LNCaP clone FGC (cell line): ENCODE data around the gene VSIG10L2.
A peak's percentile ranks its signal among the peaks of the same experiment; 100 is the strongest.

Source experiments
- DNase-seq: peaks from one replicate; pipeline ENCODE4 v3.0.0-alpha.2; 2011; ENCODE audit warnings: low read depth
- H3K4me3 ChIP-seq: 2 replicates; pipeline ENCODE4 v1.5.1; 2011; ENCODE audit warnings: mild to moderate bottlenecking, low read depth, low read length, control low read depth
- CTCF ChIP-seq: IDR thresholded peaks from 2 replicates; pipeline ENCODE4 v1.5.1; 2012; ENCODE audit warnings: mild to moderate bottlenecking; ENCODE audit not compliant: control insufficient read depth, insufficient read depth; ENCODE audit errors: extremely low read depth

VSIG10L2 gene

GRCh38 chr11:125950696-125951651 is 5.1 kb downstream of the VSIG10L2 start:
- no peak for DNase-seq
- H3K4me3 ChIP-seq, result no peak overlapping the region
- TF ChIP-seq CTCF, result no peak

- H3K4me3 ChIP-seq, result no peak overlapping the region
- no peak for TF ChIP-seq CTCF
- DNase-seq, result no peak
These were observed 5.9 kb downstream of the VSIG10L2 start for GRCh38 chr11:125951731-125952130.

- H3K4me3 ChIP-seq, result no peak overlapping the region
- peak; percentile 25 for DNase-seq
- no peak for TF ChIP-seq CTCF
These were observed 6.7 kb downstream of the VSIG10L2 start for GRCh38 chr11:125952559-125952958.

- TF ChIP-seq CTCF, result no peak
- H3K4me3 ChIP-seq, result no peak overlapping the region
- peak; percentile 59 for DNase-seq
These were observed 7.1 kb downstream of the VSIG10L2 start for GRCh38 chr11:125952973-125953372.

GRCh38 chr11:125953401-125953935 is 7.6 kb downstream of the VSIG10L2 start:
- no peak for DNase-seq
- no peak for TF ChIP-seq CTCF
- no peak overlapping the region for H3K4me3 ChIP-seq

GRCh38 chr11:125954123-125954944 is 8.5 kb downstream of the VSIG10L2 start:
- DNase-seq, result no peak
- no peak overlapping the region for H3K4me3 ChIP-seq
- no peak for TF ChIP-seq CTCF
